Neutrophil (primary cell): ENCODE results near the gene RBMS3.
"Not testable (repeated sequence)": the region's sequence is repeated elsewhere in the genome, so short reads cannot be mapped to it uniquely, and the experiment has no call there.

Source experiments
- H3K27ac ChIP-seq: fragments of 200-600 bp; sonication (generic); 2 replicates; pipeline ENCODE4 v1.5.1; 2016; ENCODE audit warnings: mild to moderate bottlenecking, moderate library complexity
- H3K27me3 ChIP-seq: fragments of 200-600 bp; sonication (generic); 2 replicates; pipeline ENCODE4 v1.6.0; 2016; ENCODE audit warnings: mild to moderate bottlenecking
- H3K36me3 ChIP-seq: fragments of 200-600 bp; sonication (generic); 2 replicates; pipeline ENCODE4 v1.5.1; 2017
- H3K4me1 ChIP-seq, 2 experiments: fragments of 200-600 bp in 1 of 2; sonication (generic) in 1 of 2; 1 replicate in 1 of 2; 2 replicates in 1 of 2; pipeline versions ENCODE4 v1.5.1 to v1.6.1; 2013 to 2016; ENCODE audit warnings: low read depth in 1 of 2, low read length in 1 of 2, mild to moderate bottlenecking in 1 of 2, moderate library complexity in 1 of 2; ENCODE audit not compliant: control insufficient read depth in 1 of 2, insufficient read depth in 1 of 2
- H3K4me3 ChIP-seq, 2 experiments: fragments of 200-600 bp in 1 of 2; sonication (generic) in 1 of 2; 1 replicate in 1 of 2; 2 replicates in 1 of 2; pipeline ENCODE4 v1.5.1; 2013 to 2016; ENCODE audit warnings: low read depth in 1 of 2, low read length in 1 of 2, mild to moderate bottlenecking in 1 of 2, moderate library complexity in 1 of 2
- H3K9me3 ChIP-seq: fragments of 200-600 bp; sonication (generic); 2 replicates; pipeline ENCODE4 v1.5.1; 2016
- CTCF ChIP-seq: fragments of 200-600 bp; sonication (generic); IDR thresholded peaks from 2 replicates; pipeline ENCODE4 v1.5.1; 2016; ENCODE audit warnings: antibody characterized with exemption

The RBMS3 gene

GRCh38 chr3:29655015-29655747 is 374.3 kb downstream of the RBMS3 start:
- no peaks in the 10 kb centered on the region for H3K27me3 ChIP-seq
- no peaks in the 10 kb centered on the region for H3K36me3 ChIP-seq
- H3K9me3 ChIP-seq, result no peaks in the 10 kb centered on the region
- no peak for TF ChIP-seq CTCF
- H3K4me1 ChIP-seq, result no peaks in the 10 kb centered on the region
- H3K4me3 ChIP-seq, result no peak overlapping the region
- no peak overlapping the region for H3K27ac ChIP-seq

GRCh38 chr3:29665688-29666087 is 384.8 kb downstream of the RBMS3 start:
- no peaks in the 10 kb centered on the region for H3K9me3 ChIP-seq
- no peak for TF ChIP-seq CTCF

GRCh38 chr3:29668233-29668632 is 387.4 kb downstream of the RBMS3 start:
- no peak overlapping the region for H3K27ac ChIP-seq
- H3K27me3 ChIP-seq, result no peaks in the 10 kb centered on the region
- no peak for TF ChIP-seq CTCF

More at GRCh38 chr3:29665688-29666087, 384.8 kb downstream of the RBMS3 start:
- Histone ChIP-seq H3K4me1 (no peaks in the 10 kb centered on the region), H3K36me3 (no peaks in the 10 kb centered on the region), H3K4me3 (no peak overlapping the region), H3K27ac (no peak overlapping the region), H3K27me3 (no peaks in the 10 kb centered on the region)

GRCh38 chr3:29668728-29669127 is 387.9 kb downstream of the RBMS3 start:
- no peaks in the 10 kb centered on the region for H3K4me1 ChIP-seq
- TF ChIP-seq CTCF, result no peak
- no peaks in the 10 kb centered on the region for H3K36me3 ChIP-seq
- H3K27me3 ChIP-seq, result no peaks in the 10 kb centered on the region
- H3K4me3 ChIP-seq, result no peak overlapping the region
- no peak overlapping the region for H3K27ac ChIP-seq
- no peaks in the 10 kb centered on the region for H3K9me3 ChIP-seq

More at GRCh38 chr3:29668233-29668632, 387.4 kb downstream of the RBMS3 start:
- H3K4me1 ChIP-seq, result no peaks in the 10 kb centered on the region
- no peak overlapping the region for H3K4me3 ChIP-seq
- H3K36me3 ChIP-seq, result no peaks in the 10 kb centered on the region
- no peaks in the 10 kb centered on the region for H3K9me3 ChIP-seq

GRCh38 chr3:29670476-29670875 is 389.6 kb downstream of the RBMS3 start:
- not testable (repeated sequence) for H3K4me1 ChIP-seq, H3K27me3 ChIP-seq, H3K4me3 ChIP-seq, H3K27ac ChIP-seq, H3K9me3 ChIP-seq, H3K36me3 ChIP-seq

- Histone ChIP-seq H3K27me3 (no peaks in the 10 kb centered on the region), H3K4me1 (no peaks in the 10 kb centered on the region), H3K4me3 (no peak overlapping the region), H3K27ac (no peak overlapping the region), H3K9me3 (no peaks in the 10 kb centered on the region), H3K36me3 (no peaks in the 10 kb centered on the region)
- no peak for TF ChIP-seq CTCF
Observed at GRCh38 chr3:29677421-29677820, 396.6 kb downstream of the RBMS3 start.
